ENCODE results near the gene USF2.

The USF2 gene

DNA sequence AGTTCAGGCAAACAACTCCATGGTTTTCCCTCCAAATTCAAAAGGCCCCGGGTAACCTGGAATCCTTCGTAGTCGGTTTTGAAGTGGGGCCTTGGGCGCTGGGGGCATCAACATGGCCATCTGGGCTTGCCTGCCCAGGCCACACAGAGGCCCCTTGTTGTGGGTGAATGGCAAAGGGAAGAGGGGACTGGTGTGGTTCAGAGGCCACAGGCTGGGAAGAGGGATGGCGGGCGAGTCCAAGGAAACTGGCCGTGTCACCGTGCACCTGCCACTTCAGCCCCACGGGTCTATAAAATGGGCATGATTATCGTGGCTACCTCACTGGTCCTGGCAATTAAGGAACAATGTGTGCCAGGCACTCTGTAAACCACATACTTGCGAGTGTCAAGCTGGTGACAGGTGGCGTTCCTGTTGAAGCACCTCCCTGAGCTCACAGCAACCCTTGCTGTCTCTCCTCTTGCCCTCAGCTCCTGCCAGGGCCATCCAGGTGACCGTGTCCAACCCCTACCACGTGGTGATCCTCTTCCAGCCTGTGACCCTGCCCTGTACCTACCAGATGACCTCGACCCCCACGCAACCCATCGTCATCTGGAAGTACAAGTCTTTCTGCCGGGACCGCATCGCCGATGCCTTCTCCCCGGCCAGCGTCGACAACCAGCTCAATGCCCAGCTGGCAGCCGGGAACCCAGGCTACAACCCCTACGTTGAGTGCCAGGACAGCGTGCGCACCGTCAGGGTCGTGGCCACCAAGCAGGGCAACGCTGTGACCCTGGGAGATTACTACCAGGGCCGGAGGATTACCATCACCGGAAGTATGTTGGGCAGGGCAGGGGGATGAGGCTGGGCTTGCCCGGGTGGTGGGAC is 18.7 kb upstream of the USF2 start:
- Histone ChIP-seq H4K8ac (ENCODE audit: low read length) (no peak overlapping the region), H2BK12ac (ENCODE audit: low read length in 2 of 2) (no peak overlapping the region), H3K14ac (ENCODE audit: low read length in 2 of 2) (peak overlapping the region in 1 of 2 experiments; percentile 9), H3K18ac (ENCODE audit: low read depth in 1 of 2, low read length in 2 of 2) (no peak overlapping the region), H3K23ac (ENCODE audit: low read length in 2 of 2) (no peak overlapping the region), H2AFZ (ENCODE audit: low read depth, low read length) (no peak overlapping the region), H4K91ac (ENCODE audit: low read length) (no peak overlapping the region), H3K27me3 (ENCODE audit: control insufficient read depth in 1 of 2, insufficient read depth in 1 of 2, low read length in 2 of 2) (peaks cover 45 to 67% of the 10 kb centered on the region in 2 experiments), H3K4ac (ENCODE audit: low read depth in 1 of 2, low read length in 2 of 2) (no peak overlapping the region), H2BK5ac (ENCODE audit: low read depth, low read length, poor library complexity, severe bottlenecking) (no peak overlapping the region), H3K9ac (ENCODE audit: low read length) (no peak overlapping the region), H3K4me3 (ENCODE audit: insufficient read depth in 1 of 2, low read depth in 1 of 2, low read length in 2 of 2) (no peak overlapping the region), H3K4me2 (ENCODE audit: low read length, poor library complexity, severe bottlenecking) (no peak overlapping the region), H2BK120ac (ENCODE audit: low read depth, low read length) (no peak overlapping the region), H3K36me3 (ENCODE audit: control insufficient read depth in 1 of 2, insufficient read depth in 2 of 2, low read depth in 1 of 2, low read length in 2 of 2) (no peaks in the 10 kb centered on the region), H3K79me1 (replicated peaks; ENCODE audit: low read length, poor library complexity, severe bottlenecking) (no peaks in the 10 kb centered on the region), H3K9me3 (ENCODE audit: control insufficient read depth, low read length) (peaks cover 4% of the 10 kb centered on the region), H2AK5ac (ENCODE audit: low read length, severe bottlenecking) (no peak overlapping the region), H3K27ac (ENCODE audit: low read length, poor library complexity, severe bottlenecking) (no peak overlapping the region), H3K4me1 (ENCODE audit: control insufficient read depth, insufficient read depth, low read depth, low read length) (peaks cover 19% of the 10 kb centered on the region), H2BK15ac (ENCODE audit: low read depth, poor library complexity, severe bottlenecking) (no peak overlapping the region)
- WGBS, result 87% methylated on average over 34 of the region's 34 CpGs
- no peak for DNase-seq

- Histone ChIP-seq H3K4me3 (ENCODE audit: insufficient read depth in 1 of 2, low read depth in 1 of 2, low read length in 2 of 2) (no peak overlapping the region), H3K4ac (ENCODE audit: low read depth in 1 of 2, low read length in 2 of 2) (no peak overlapping the region), H2BK15ac (ENCODE audit: low read depth, poor library complexity, severe bottlenecking) (no peak overlapping the region), H2BK12ac (ENCODE audit: low read length in 2 of 2) (no peak overlapping the region), H4K8ac (ENCODE audit: low read length) (no peak overlapping the region), H3K14ac (ENCODE audit: low read length in 2 of 2) (no peak overlapping the region), H3K4me2 (ENCODE audit: low read length, poor library complexity, severe bottlenecking) (no peak overlapping the region), H3K27ac (ENCODE audit: low read length, poor library complexity, severe bottlenecking) (no peak overlapping the region), H3K36me3 (ENCODE audit: control insufficient read depth in 1 of 2, insufficient read depth in 2 of 2, low read depth in 1 of 2, low read length in 2 of 2) (no peaks in the 10 kb centered on the region), H3K4me1 (ENCODE audit: control insufficient read depth, insufficient read depth, low read depth, low read length) (peaks cover 19% of the 10 kb centered on the region), H3K27me3 (ENCODE audit: control insufficient read depth in 1 of 2, insufficient read depth in 1 of 2, low read length in 2 of 2) (peaks cover 45 to 61% of the 10 kb centered on the region in 2 experiments), H3K9me3 (ENCODE audit: control insufficient read depth, low read length) (no peaks in the 10 kb centered on the region), H3K18ac (ENCODE audit: low read depth in 1 of 2, low read length in 2 of 2) (no peak overlapping the region), H2AK5ac (ENCODE audit: low read length, severe bottlenecking) (no peak overlapping the region), H2BK5ac (ENCODE audit: low read depth, low read length, poor library complexity, severe bottlenecking) (no peak overlapping the region), H4K91ac (ENCODE audit: low read length) (no peak overlapping the region), H2AFZ (ENCODE audit: low read depth, low read length) (no peak overlapping the region), H3K9ac (ENCODE audit: low read length) (no peak overlapping the region), H2BK120ac (ENCODE audit: low read depth, low read length) (no peak overlapping the region), H3K23ac (ENCODE audit: low read length in 2 of 2) (no peak overlapping the region), H3K79me1 (replicated peaks; ENCODE audit: low read length, poor library complexity, severe bottlenecking) (no peaks in the 10 kb centered on the region)
- DNase-seq, result no peak
- 70% methylated on average over 2 of the region's 2 CpGs for WGBS
These were observed 17.3 kb upstream of the USF2 start for GRCh38 chr19:35251456-35251855.

- DNase-seq, result no peak
- Histone ChIP-seq H3K27ac (ENCODE audit: low read length, poor library complexity, severe bottlenecking) (no peak overlapping the region), H2AFZ (ENCODE audit: low read depth, low read length) (no peak overlapping the region), H3K9me3 (ENCODE audit: control insufficient read depth, low read length) (no peaks in the 10 kb centered on the region), H3K9ac (ENCODE audit: low read length) (no peak overlapping the region), H3K4me2 (ENCODE audit: low read length, poor library complexity, severe bottlenecking) (no peak overlapping the region), H3K23ac (ENCODE audit: low read length in 2 of 2) (no peak overlapping the region), H2BK5ac (ENCODE audit: low read depth, low read length, poor library complexity, severe bottlenecking) (no peak overlapping the region), H3K79me1 (replicated peaks; ENCODE audit: low read length, poor library complexity, severe bottlenecking) (no peaks in the 10 kb centered on the region), H4K8ac (ENCODE audit: low read length) (no peak overlapping the region), H4K91ac (ENCODE audit: low read length) (no peak overlapping the region), H2AK5ac (ENCODE audit: low read length, severe bottlenecking) (no peak overlapping the region), H3K27me3 (ENCODE audit: control insufficient read depth in 1 of 2, insufficient read depth in 1 of 2, low read length in 2 of 2) (peaks cover 36 to 55% of the 10 kb centered on the region in 2 experiments), H3K18ac (ENCODE audit: low read depth in 1 of 2, low read length in 2 of 2) (no peak overlapping the region), H3K4me1 (ENCODE audit: control insufficient read depth, insufficient read depth, low read depth, low read length) (peaks cover 9% of the 10 kb centered on the region), H3K14ac (ENCODE audit: low read length in 2 of 2) (no peak overlapping the region), H3K4me3 (ENCODE audit: insufficient read depth in 1 of 2, low read depth in 1 of 2, low read length in 2 of 2) (no peak overlapping the region), H2BK15ac (ENCODE audit: low read depth, poor library complexity, severe bottlenecking) (no peak overlapping the region), H3K4ac (ENCODE audit: low read depth in 1 of 2, low read length in 2 of 2) (no peak overlapping the region), H3K36me3 (ENCODE audit: control insufficient read depth in 1 of 2, insufficient read depth in 2 of 2, low read depth in 1 of 2, low read length in 2 of 2) (no peaks in the 10 kb centered on the region), H2BK12ac (ENCODE audit: low read length in 2 of 2) (no peak overlapping the region), H2BK120ac (ENCODE audit: low read depth, low read length) (no peak overlapping the region)
- 80% methylated on average over 9 of the region's 9 CpGs for WGBS
These were observed 15.2 kb upstream of the USF2 start for GRCh38 chr19:35253316-35254286.
